Mammary epithelial cell (primary cell): ENCODE results near the gene DTL.

ENCODE experiments used
- CTCF ChIP-seq, 2 donors: IDR thresholded peaks in 1 of 2; conservative IDR thresholded peaks in 1 of 2; 2 replicates each; pipeline ENCODE4 v1.5.1; 2011 to 2012; ENCODE audit warnings: inconsistent platforms in 2 of 2, low read length in 2 of 2, mild to moderate bottlenecking in 2 of 2, control low read depth in 1 of 2, low read depth in 1 of 2; ENCODE audit not compliant: insufficient read depth in 1 of 2; ENCODE audit errors: extremely low read depth in 1 of 2
- EZH2 ChIP-seq: IDR thresholded peaks from 2 replicates; pipeline ENCODE4 v1.6.1; 2012; ENCODE audit warnings: low read length, inconsistent platforms, borderline replicate concordance

- no peak for TF ChIP-seq CTCF (conservative IDR thresholded peaks at IDR 0.05 in 1 of 2, IDR thresholded peaks at IDR 0.05 in 1 of 2; ENCODE audit: extremely low read depth in 1 of 2, insufficient read depth in 1 of 2, low read depth in 1 of 2, low read length in 2 of 2)
- no peak for TF ChIP-seq EZH2
These were observed 21.9 kb upstream of the DTL start for GRCh38 chr1:212013672-212014071.
